Measurements from ENCODE around the gene PPP2R2D.

DNA sequence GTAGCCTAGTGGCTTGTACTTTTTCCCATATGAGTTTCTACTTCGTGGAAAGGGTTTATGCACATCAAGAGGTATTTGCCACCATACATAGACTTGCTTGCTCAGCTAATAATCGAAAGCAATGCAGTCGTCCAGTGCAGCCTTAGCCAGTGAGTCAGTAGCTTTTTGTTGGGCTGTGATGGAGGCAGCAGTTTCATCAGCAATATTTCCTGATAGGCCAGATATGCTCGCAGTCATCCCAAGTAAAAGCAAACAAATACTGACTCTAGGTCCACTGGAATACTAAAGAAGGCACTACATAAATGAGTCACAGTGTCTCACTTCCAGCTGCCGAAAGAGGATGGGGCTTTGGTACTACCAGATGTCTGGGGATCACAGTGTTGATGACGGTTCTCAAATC, 83.0 kb downstream of the PPP2R2D start:
- TF ChIP-seq CTCF (IDR thresholded peaks at IDR 0.05) (no peak), RFX5 (IDR thresholded peaks at IDR 0.05; ENCODE audit: low read length) (no peak), RCOR1 (IDR thresholded peaks at IDR 0.05; ENCODE audit: low read length) (no peak), RAD21 (IDR thresholded peaks at IDR 0.05; ENCODE audit: low read length) (no peak), MEF2A (IDR thresholded peaks at IDR 0.05; ENCODE audit: borderline replicate concordance, low read depth) (no peak), TAF1 (IDR thresholded peaks at IDR 0.05; ENCODE audit: borderline replicate concordance, low read depth, low read length) (no peak), EP300 (IDR thresholded peaks at IDR 0.05; ENCODE audit: borderline replicate concordance in 1 of 2, low read depth in 1 of 2, low read length in 1 of 2) (no peak), REST (IDR thresholded peaks at IDR 0.05; ENCODE audit: low read depth, low read length) (no peak), MAX (IDR thresholded peaks at IDR 0.05; ENCODE audit: low read depth) (no peak), USF1 (IDR thresholded peaks at IDR 0.05; ENCODE audit: borderline replicate concordance, low read depth) (no peak), GABPA (IDR thresholded peaks at IDR 0.05; ENCODE audit: low read depth) (no peak)
- TF ChIP-seq, protein P1, sequence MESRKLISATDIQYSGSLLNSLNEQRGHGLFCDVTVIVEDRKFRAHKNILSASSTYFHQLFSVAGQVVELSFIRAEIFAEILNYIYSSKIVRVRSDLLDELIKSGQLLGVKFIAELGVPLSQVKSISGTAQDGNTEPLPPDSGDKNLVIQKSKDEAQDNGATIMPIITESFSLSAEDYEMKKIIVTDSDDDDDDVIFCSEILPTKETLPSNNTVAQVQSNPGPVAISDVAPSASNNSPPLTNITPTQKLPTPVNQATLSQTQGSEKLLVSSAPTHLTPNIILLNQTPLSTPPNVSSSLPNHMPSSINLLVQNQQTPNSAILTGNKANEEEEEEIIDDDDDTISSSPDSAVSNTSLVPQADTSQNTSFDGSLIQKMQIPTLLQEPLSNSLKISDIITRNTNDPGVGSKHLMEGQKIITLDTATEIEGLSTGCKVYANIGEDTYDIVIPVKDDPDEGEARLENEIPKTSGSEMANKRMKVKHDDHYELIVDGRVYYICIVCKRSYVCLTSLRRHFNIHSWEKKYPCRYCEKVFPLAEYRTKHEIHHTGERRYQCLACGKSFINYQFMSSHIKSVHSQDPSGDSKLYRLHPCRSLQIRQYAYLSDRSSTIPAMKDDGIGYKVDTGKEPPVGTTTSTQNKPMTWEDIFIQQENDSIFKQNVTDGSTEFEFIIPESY (IDR thresholded peaks at IDR 0.05; ENCODE audit: borderline replicate concordance, low read depth) = no peak

Measured in SK-N-SH (cell line).